ENCODE results near the gene GARS1.
A peak's percentile ranks its signal among the peaks of the same experiment; 100 is the strongest.
"Not testable (repeated sequence)": the region's sequence is repeated elsewhere in the genome, so short reads cannot be mapped to it uniquely, and the experiment has no call there.

GARS1 gene

GRCh38 chr7:30584415-30584814 is 10.3 kb upstream of the GARS1 start:
- no peak for DNase-seq (ENCODE audit: low read depth in 1 of 2, low spot score in 1 of 2)

DNA sequence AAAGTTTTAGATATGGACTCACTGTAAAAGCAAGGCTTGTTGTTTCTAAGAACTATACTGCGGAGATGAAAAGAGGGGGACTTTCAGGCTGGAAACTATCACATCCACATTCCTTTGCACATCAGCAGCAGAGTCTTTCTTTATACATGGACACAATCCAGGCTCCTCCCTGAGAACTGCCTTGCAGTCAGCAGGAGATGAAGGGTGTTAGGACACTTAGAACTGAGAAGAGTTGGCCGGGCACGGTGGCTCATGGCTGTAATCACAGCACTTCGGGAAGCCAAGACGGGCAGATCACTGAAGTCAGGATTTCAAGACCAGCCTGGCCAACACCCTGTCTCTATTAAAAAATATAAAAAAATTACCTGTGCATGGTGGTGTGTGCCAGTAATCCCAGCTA is 9.7 kb upstream of the GARS1 start:
- TF ChIP-seq POLR2AphosphoS5 (IDR thresholded peaks at IDR 0.05; ENCODE audit: low read depth) = no peak
- no peak for TF ChIP-seq SPI1 (IDR thresholded peaks at IDR 0.05; ENCODE audit: borderline replicate concordance, low read depth)
- TF ChIP-seq GABPA (IDR thresholded peaks at IDR 0.05; ENCODE audit: low read depth) = no peak
- TF ChIP-seq, protein P1, sequence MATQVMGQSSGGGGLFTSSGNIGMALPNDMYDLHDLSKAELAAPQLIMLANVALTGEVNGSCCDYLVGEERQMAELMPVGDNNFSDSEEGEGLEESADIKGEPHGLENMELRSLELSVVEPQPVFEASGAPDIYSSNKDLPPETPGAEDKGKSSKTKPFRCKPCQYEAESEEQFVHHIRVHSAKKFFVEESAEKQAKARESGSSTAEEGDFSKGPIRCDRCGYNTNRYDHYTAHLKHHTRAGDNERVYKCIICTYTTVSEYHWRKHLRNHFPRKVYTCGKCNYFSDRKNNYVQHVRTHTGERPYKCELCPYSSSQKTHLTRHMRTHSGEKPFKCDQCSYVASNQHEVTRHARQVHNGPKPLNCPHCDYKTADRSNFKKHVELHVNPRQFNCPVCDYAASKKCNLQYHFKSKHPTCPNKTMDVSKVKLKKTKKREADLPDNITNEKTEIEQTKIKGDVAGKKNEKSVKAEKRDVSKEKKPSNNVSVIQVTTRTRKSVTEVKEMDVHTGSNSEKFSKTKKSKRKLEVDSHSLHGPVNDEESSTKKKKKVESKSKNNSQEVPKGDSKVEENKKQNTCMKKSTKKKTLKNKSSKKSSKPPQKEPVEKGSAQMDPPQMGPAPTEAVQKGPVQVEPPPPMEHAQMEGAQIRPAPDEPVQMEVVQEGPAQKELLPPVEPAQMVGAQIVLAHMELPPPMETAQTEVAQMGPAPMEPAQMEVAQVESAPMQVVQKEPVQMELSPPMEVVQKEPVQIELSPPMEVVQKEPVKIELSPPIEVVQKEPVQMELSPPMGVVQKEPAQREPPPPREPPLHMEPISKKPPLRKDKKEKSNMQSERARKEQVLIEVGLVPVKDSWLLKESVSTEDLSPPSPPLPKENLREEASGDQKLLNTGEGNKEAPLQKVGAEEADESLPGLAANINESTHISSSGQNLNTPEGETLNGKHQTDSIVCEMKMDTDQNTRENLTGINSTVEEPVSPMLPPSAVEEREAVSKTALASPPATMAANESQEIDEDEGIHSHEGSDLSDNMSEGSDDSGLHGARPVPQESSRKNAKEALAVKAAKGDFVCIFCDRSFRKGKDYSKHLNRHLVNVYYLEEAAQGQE (IDR thresholded peaks at IDR 0.05; ENCODE audit: insufficient replicate concordance, low read depth) = no peak
- Histone ChIP-seq H3K27ac (replicated peaks) (no peak overlapping the region), H3K27me3 (ENCODE audit: insufficient read depth, poor library complexity, severe bottlenecking) (no peaks in the 10 kb centered on the region), H3K4me3 (replicated peaks; ENCODE audit: insufficient read depth, low read length) (no peak overlapping the region)
- DNase-seq (ENCODE audit: low read depth in 1 of 2, low spot score in 1 of 2) = no peak

More at GRCh38 chr7:30584415-30584814, 10.3 kb upstream of the GARS1 start:
- Histone ChIP-seq H3K27ac (replicated peaks) (no peak overlapping the region), H3K4me3 (replicated peaks; ENCODE audit: insufficient read depth, low read length) (no peak overlapping the region), H3K27me3 (ENCODE audit: insufficient read depth, poor library complexity, severe bottlenecking) (no peaks in the 10 kb centered on the region)
- TF ChIP-seq CTCF (IDR thresholded peaks at IDR 0.05; ENCODE audit: insufficient read depth, low read length) (no peak), POLR2AphosphoS5 (IDR thresholded peaks at IDR 0.05; ENCODE audit: low read depth) (no peak), GABPA (IDR thresholded peaks at IDR 0.05; ENCODE audit: low read depth) (no peak), SPI1 (IDR thresholded peaks at IDR 0.05; ENCODE audit: borderline replicate concordance, low read depth) (no peak)
- TF ChIP-seq, protein P1 (IDR thresholded peaks at IDR 0.05; ENCODE audit: insufficient replicate concordance, low read depth) = no peak

GRCh38 chr7:30585675-30586074 is 9.0 kb upstream of the GARS1 start:
- Histone ChIP-seq H3K4me3 (replicated peaks; ENCODE audit: insufficient read depth, low read length) (no peak overlapping the region), H3K27ac (replicated peaks) (no peak overlapping the region), H3K27me3 (ENCODE audit: insufficient read depth, poor library complexity, severe bottlenecking) (no peaks in the 10 kb centered on the region)
- TF ChIP-seq, protein P1 (IDR thresholded peaks at IDR 0.05; ENCODE audit: insufficient replicate concordance, low read depth) = no peak
- no peak for TF ChIP-seq GABPA (IDR thresholded peaks at IDR 0.05; ENCODE audit: low read depth)
- TF ChIP-seq CTCF (IDR thresholded peaks at IDR 0.05; ENCODE audit: insufficient read depth, low read length) = no peak
- no peak for TF ChIP-seq SPI1 (IDR thresholded peaks at IDR 0.05; ENCODE audit: borderline replicate concordance, low read depth)
- no peak for TF ChIP-seq POLR2AphosphoS5 (IDR thresholded peaks at IDR 0.05; ENCODE audit: low read depth)
- DNase-seq (ENCODE audit: low read depth in 1 of 2, low spot score in 1 of 2) = peak in 1 of 2 experiments; percentile 28

- not testable (repeated sequence) for H3K4me3 ChIP-seq (replicated peaks; ENCODE audit: insufficient read depth, low read length); H3K27ac ChIP-seq (replicated peaks); H3K27me3 ChIP-seq (ENCODE audit: insufficient read depth, poor library complexity, severe bottlenecking); DNase-seq (ENCODE audit: low read depth in 1 of 2, low spot score in 1 of 2)
Observed at GRCh38 chr7:30587547-30587946, 7.1 kb upstream of the GARS1 start.

Measured in HL-60 (cell line).